Neural cell (in vitro differentiated cells): Measurements from ENCODE around the gene ROCK1. TPM values are rescaled to one million over a fixed set of nuclear protein-coding genes. Genes with fewer than 3 reads are reported as not detected.

ENCODE experiments used
- H2AFZ ChIP-seq: fragments of 200-600, 300-800 bp; sonication (generic), shearing (Covaris generic); 2 replicates; pipeline ENCODE4 v1.6.0; 2014; ENCODE audit warnings: low read depth, mild to moderate bottlenecking, antibody characterized with exemption, low read length, moderate library complexity
- H3F3A ChIP-seq: fragments of 200-600 bp; shearing (Covaris generic); 2 replicates; pipeline ENCODE4 v1.6.1; 2016; ENCODE audit warnings: mild to moderate bottlenecking, moderate library complexity, mixed read lengths, antibody characterized with exemption, low read length; ENCODE audit not compliant: insufficient read depth, poor library complexity, severe bottlenecking
- H3K27ac ChIP-seq: fragments of 200-600, 300-800 bp; sonication (generic), shearing (Covaris generic); 2 replicates; pipeline ENCODE4 v1.5.1; 2014; ENCODE audit warnings: mild to moderate bottlenecking, low read length, moderate library complexity
- H3K27me3 ChIP-seq: fragments of 300-800, 200-600 bp; sonication (generic), shearing (Covaris generic); 2 replicates; pipeline ENCODE4 v1.6.0; 2014; ENCODE audit warnings: mild to moderate bottlenecking, low read depth, low read length, moderate library complexity; ENCODE audit not compliant: insufficient read depth
- H3K36me3 ChIP-seq: fragments of 300-800, 200-600 bp; sonication (generic), shearing (Covaris generic); 2 replicates; pipeline ENCODE4 v1.5.1; 2014; ENCODE audit warnings: mild to moderate bottlenecking, antibody characterized with exemption, low read length, moderate library complexity; ENCODE audit not compliant: insufficient read depth
- H3K4me2 ChIP-seq: fragments of 300-800, 200-600 bp; sonication (generic), shearing (Covaris generic); 2 replicates; pipeline ENCODE4 v1.6.0; 2014; ENCODE audit warnings: mild to moderate bottlenecking, low read length
- H3K4me3 ChIP-seq: fragments of 300-800, 200-600 bp; sonication (generic), shearing (Covaris generic); 2 replicates; pipeline ENCODE4 v1.5.1; 2014; ENCODE audit warnings: mild to moderate bottlenecking, low read length, moderate library complexity
- H3K79me2 ChIP-seq: fragments of 200-600 bp; shearing (Covaris generic); replicated peaks from 2 replicates; pipeline ENCODE4 v1.6.0; 2014; ENCODE audit warnings: mild to moderate bottlenecking, low read length, moderate library complexity; ENCODE audit not compliant: insufficient read depth
- H3K9ac ChIP-seq: fragments of 300-800, 200-600 bp; sonication (generic), shearing (Covaris generic); 2 replicates; pipeline ENCODE4 v1.6.1; 2016; ENCODE audit warnings: mild to moderate bottlenecking, low read length, mixed read lengths
- H3K9me2 ChIP-seq: fragments of 200-600 bp; shearing (Covaris generic); 2 replicates; pipeline ENCODE4 v1.6.1; 2016; ENCODE audit warnings: mild to moderate bottlenecking, low read length, mixed read lengths; ENCODE audit not compliant: insufficient read depth
- H3K9me3 ChIP-seq: fragments of 200-600, 300-800 bp; sonication (generic), shearing (Covaris generic); 2 replicates; pipeline ENCODE4 v1.6.1; 2016; ENCODE audit warnings: mild to moderate bottlenecking, mixed run types, low read length, moderate library complexity, mixed read lengths
- H4K20me1 ChIP-seq: fragments of 200-600 bp; shearing (Covaris generic); 2 replicates; pipeline ENCODE4 v1.6.1; 2016; ENCODE audit warnings: mild to moderate bottlenecking, mixed run types; ENCODE audit not compliant: insufficient read depth
- EP300 ChIP-seq: fragments of 450-650 bp; conservative IDR thresholded peaks from 2 replicates; pipeline ENCODE4 v1.6.1; 2014; ENCODE audit warnings: antibody characterized with exemption, mild to moderate bottlenecking, moderate library complexity; ENCODE audit not compliant: poor library complexity, severe bottlenecking
- EZH2 ChIP-seq: fragments of 200-600, 300-800 bp; shearing (Covaris generic), sonication (generic); IDR thresholded peaks from 2 replicates; pipeline ENCODE4 v1.6.1; 2014; ENCODE audit warnings: antibody characterized with exemption, low read length, borderline replicate concordance, mild to moderate bottlenecking; ENCODE audit not compliant: insufficient read depth, poor library complexity, severe bottlenecking
- MXI1 ChIP-seq: fragments of 450-650 bp; conservative IDR thresholded peaks from 2 replicates; pipeline ENCODE4 v1.6.1; 2014; ENCODE audit warnings: antibody characterized with exemption, mild to moderate bottlenecking; ENCODE audit not compliant: poor library complexity, severe bottlenecking
- POLR2AphosphoS5 ChIP-seq: IDR thresholded peaks from 2 replicates; pipeline ENCODE4 v1.6.1; 2012
- RAD21 ChIP-seq: fragments of 450-650 bp; conservative IDR thresholded peaks from 2 replicates; pipeline ENCODE4 v1.6.1; 2014; ENCODE audit warnings: antibody characterized with exemption, mild to moderate bottlenecking, moderate library complexity
- REST ChIP-seq: IDR thresholded peaks from 2 replicates; pipeline ENCODE4 v1.6.1; 2012; ENCODE audit warnings: borderline replicate concordance
- SMC3 ChIP-seq: fragments of 450-650 bp; conservative IDR thresholded peaks from 2 replicates; pipeline ENCODE4 v1.6.1; 2014; ENCODE audit warnings: antibody characterized with exemption, mild to moderate bottlenecking, moderate library complexity; ENCODE audit not compliant: poor library complexity
- TAF1 ChIP-seq: IDR thresholded peaks from 2 replicates; pipeline ENCODE4 v1.6.1; 2012; ENCODE audit warnings: low read depth
- polyA plus RNA-seq: library from polyadenylated mRNA; depleted of rRNA; stranded (reverse); fragments of >200 nt; gene quantifications from 2 replicates; pipeline ENCODE4 v1.2.3, GENCODE V29; 2014
- TF ChIP-seq, protein P1 (sequence below): fragments of 450-650 bp; IDR thresholded peaks from 2 replicates; pipeline ENCODE4 v1.5.1; 2014; ENCODE audit warnings: antibody characterized with exemption, mild to moderate bottlenecking, moderate library complexity; ENCODE audit not compliant: poor library complexity, severe bottlenecking

Gene ROCK1
- polyA plus RNA-seq, 1 donor from 2014 or later, result 43.0 TPM

DNA sequence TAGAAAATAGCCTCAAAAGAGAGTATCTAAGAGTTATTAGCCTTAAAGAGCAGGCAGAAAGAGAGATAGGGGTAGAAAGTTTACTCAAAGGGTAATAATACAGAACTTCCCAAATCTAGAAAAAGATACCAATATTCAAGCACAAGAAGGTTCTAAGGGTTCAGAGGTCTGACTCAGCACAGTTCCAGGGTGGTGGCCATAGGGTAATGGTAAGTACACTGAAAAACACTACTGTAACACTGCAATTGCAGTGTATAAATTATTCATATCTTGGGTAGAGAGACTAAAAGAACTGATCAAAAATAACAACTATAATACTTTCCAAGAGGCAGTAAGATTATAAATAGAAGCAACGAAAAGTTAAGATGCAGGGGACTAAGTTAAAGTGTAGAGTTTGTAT, 115.2 kb downstream of the ROCK1 start:
- no peaks in the 10 kb centered on the region for H3K9me2 ChIP-seq
- no peaks in the 10 kb centered on the region for H3K9me3 ChIP-seq
- no peak overlapping the region for H3K9ac ChIP-seq
- H3K36me3 ChIP-seq, result peaks cover 12% of the 10 kb centered on the region
- no peak overlapping the region for H3K4me3 ChIP-seq
- H4K20me1 ChIP-seq, result no peaks in the 10 kb centered on the region
- no peaks in the 10 kb centered on the region for H3K27me3 ChIP-seq
- peaks cover 11% of the 10 kb centered on the region for H3K79me2 ChIP-seq
- H3K27ac ChIP-seq, result no peak overlapping the region
- no peak overlapping the region for H2AFZ ChIP-seq
- TF ChIP-seq SMC3, result no peak
- TF ChIP-seq POLR2AphosphoS5, result no peak
- no peak for TF ChIP-seq MXI1
- no peak for TF ChIP-seq EP300
- TF ChIP-seq, protein P1, sequence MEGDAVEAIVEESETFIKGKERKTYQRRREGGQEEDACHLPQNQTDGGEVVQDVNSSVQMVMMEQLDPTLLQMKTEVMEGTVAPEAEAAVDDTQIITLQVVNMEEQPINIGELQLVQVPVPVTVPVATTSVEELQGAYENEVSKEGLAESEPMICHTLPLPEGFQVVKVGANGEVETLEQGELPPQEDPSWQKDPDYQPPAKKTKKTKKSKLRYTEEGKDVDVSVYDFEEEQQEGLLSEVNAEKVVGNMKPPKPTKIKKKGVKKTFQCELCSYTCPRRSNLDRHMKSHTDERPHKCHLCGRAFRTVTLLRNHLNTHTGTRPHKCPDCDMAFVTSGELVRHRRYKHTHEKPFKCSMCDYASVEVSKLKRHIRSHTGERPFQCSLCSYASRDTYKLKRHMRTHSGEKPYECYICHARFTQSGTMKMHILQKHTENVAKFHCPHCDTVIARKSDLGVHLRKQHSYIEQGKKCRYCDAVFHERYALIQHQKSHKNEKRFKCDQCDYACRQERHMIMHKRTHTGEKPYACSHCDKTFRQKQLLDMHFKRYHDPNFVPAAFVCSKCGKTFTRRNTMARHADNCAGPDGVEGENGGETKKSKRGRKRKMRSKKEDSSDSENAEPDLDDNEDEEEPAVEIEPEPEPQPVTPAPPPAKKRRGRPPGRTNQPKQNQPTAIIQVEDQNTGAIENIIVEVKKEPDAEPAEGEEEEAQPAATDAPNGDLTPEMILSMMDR, result no peak
- no peak for TF ChIP-seq EZH2
- no peak for TF ChIP-seq REST
- no peak for TF ChIP-seq RAD21
- no peak for TF ChIP-seq TAF1
- no peaks in the 10 kb centered on the region for H3F3A ChIP-seq
- H3K4me2 ChIP-seq, result no peak overlapping the region

DNA sequence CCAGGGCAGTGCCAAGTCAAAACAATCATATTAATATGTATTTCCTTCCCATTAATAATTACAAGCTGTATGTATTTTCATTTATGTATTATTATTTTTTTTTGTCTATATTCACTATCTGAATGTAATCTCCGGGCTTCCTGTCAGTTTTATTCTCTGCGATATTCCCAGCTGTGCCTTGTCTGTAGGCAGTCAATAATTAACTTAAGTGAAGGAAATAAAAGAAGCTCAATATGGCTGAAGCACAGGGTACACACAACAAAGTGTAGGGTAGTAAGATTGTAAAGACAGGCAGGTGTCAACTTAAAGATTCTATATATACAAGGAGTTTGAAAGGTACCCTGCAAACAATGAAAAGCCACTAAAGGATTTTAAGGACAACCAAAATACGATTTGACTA, 122.9 kb downstream of the ROCK1 start:
- no peak overlapping the region for H3K4me3 ChIP-seq

More for the DNA sequence above, 122.9 kb downstream of the ROCK1 start:
- H3F3A ChIP-seq, result no peaks in the 10 kb centered on the region
- H3K4me2 ChIP-seq, result no peak overlapping the region
- no peaks in the 10 kb centered on the region for H3K79me2 ChIP-seq
- H3K36me3 ChIP-seq, result no peaks in the 10 kb centered on the region
- no peak overlapping the region for H2AFZ ChIP-seq
- H3K27ac ChIP-seq, result no peak overlapping the region
- H3K9ac ChIP-seq, result no peak overlapping the region
- TF ChIP-seq TAF1 (no peak), EP300 (no peak), MXI1 (no peak), POLR2AphosphoS5 (no peak), SMC3 (no peak), REST (no peak), RAD21 (no peak), EZH2 (no peak)
- TF ChIP-seq, protein P1, result no peak
- no peaks in the 10 kb centered on the region for H3K9me2 ChIP-seq
- H3K9me3 ChIP-seq, result no peaks in the 10 kb centered on the region
- no peaks in the 10 kb centered on the region for H3K27me3 ChIP-seq
- H4K20me1 ChIP-seq, result no peaks in the 10 kb centered on the region
